Stomach (tissue), 9 donors: ENCODE data around the gene RNF6. TPM values are rescaled to one million over a fixed set of nuclear protein-coding genes. Genes with fewer than 3 reads are reported as not detected.

Source experiments
- DNase-seq, 2 donors: peaks; one replicate each; pipeline versions ENCODE4 v3.0.0 to v3.0.0-alpha.2; 2013 to 2019
- H3K27ac ChIP-seq, 5 donors: fragments of 200-600 bp in 4 of 5; sonication (generic) in 4 of 5; one replicate each; pipeline ENCODE4 v1.5.1; 2013 to 2019; ENCODE audit warnings: mild to moderate bottlenecking in 1 of 5, moderate library complexity in 1 of 5
- H3K27me3 ChIP-seq, 3 donors: fragments of 200-600 bp; sonication (generic); one replicate each; pipeline ENCODE4 v1.5.1; 2017 to 2019; ENCODE audit warnings: mixed run types in 1 of 3
- H3K36me3 ChIP-seq, 4 donors: fragments of 200-600 bp; sonication (generic); 1 replicate in 3 of 4; 2 replicates in 1 of 4; pipeline ENCODE4 v1.5.1; 2016 to 2019
- H3K4me1 ChIP-seq, 4 donors: fragments of 200-600 bp; sonication (generic); one replicate each; pipeline ENCODE4 v1.5.1; 2016 to 2019
- H3K4me3 ChIP-seq, 4 donors: fragments of 200-600 bp; sonication (generic) in 3 of 4; one replicate each; pipeline ENCODE4 v1.5.1; 2016 to 2019; ENCODE audit warnings: mild to moderate bottlenecking in 1 of 4
- H3K9me3 ChIP-seq, 4 donors: fragments of 200-600 bp; sonication (generic); one replicate each; pipeline ENCODE4 v1.5.1; 2016 to 2019
- EP300 ChIP-seq: sonication (generic); formaldehyde crosslinking; IDR thresholded peaks from one replicate; pipeline ENCODE4 v1.6.1; 2017; ENCODE audit warnings: antibody characterized with exemption
- POLR2A ChIP-seq, 4 donors: fragments of 450-650 bp; IDR thresholded peaks; one replicate each; pipeline ENCODE4 v1.6.1; 2016; ENCODE audit warnings: antibody characterized with exemption in 4 of 4, control low read depth in 2 of 4, mild to moderate bottlenecking in 1 of 4, moderate library complexity in 1 of 4
- POLR2AphosphoS5 ChIP-seq, 3 donors: sonication (generic); formaldehyde crosslinking; IDR thresholded peaks; one replicate each; pipeline ENCODE4 v1.6.1; 2016; ENCODE audit warnings: antibody characterized with exemption in 3 of 3
- WGBS, 5 donors: extraction: QIAGEN DNeasy Blood & Tissue Kit in 3 of 5; methylation state at CpG; one replicate each; pipeline versions ENCODE4 v1.1.5 to v1.1.7; 2013 to 2018; 5-methylcytosine and 5-hydroxymethylcytosine counted together
- intact Hi-C: fragments of 100-400 bp; cut with DNase I; formaldehyde crosslinking; loops from one replicate; pipeline ENCODE4 v1.15.1; 2023; ENCODE audit warnings: low total_unique reads
- polyA plus RNA-seq, 3 donors: library from polyadenylated mRNA; stranded (reverse); fragments of 200-250 nt; gene quantifications; one replicate each; pipeline ENCODE4 v1.2.3, GENCODE V29; 2013
- total RNA-seq, 5 donors: library from RNA; depleted of rRNA; stranded (reverse); fragments of >200 nt; gene quantifications; one replicate each; pipeline versions ENCODE4 v1.1.0 to v1.2.3, GENCODE V29; 2014 to 2016
- TF ChIP-seq, protein P1 (sequence below), 7 experiments: fragments of 450-650 bp in 4 of 7; fragments of 200-600 bp in 3 of 7; sonication (generic) in 3 of 7; IDR thresholded peaks; one replicate each; pipeline ENCODE4 v1.5.1; 2016 to 2019; ENCODE audit warnings: antibody characterized with exemption in 7 of 7, control low read depth in 2 of 7, mild to moderate bottlenecking in 1 of 7
- donor health status: healthy with polysubstance abuse.
- donor health status: Bipolar disorder and iron deficiency.
- donor health status: healthy.

Gene RNF6
- total and polyA plus RNA-seq, 8 donors = 5.2 to 27.7 (median 14.1) TPM

- H3K4me1 ChIP-seq = peaks cover 8 to 54% (median 32%) of the 10 kb centered on the region in 4 donors
- no peak for DNase-seq
- intact Hi-C loops = no loop called here
- TF ChIP-seq POLR2A (IDR thresholded peaks at IDR 0.05) (no peak), EP300 (no peak), POLR2AphosphoS5 (IDR thresholded peaks at IDR 0.05) (no peak)
- TF ChIP-seq, protein P1, sequence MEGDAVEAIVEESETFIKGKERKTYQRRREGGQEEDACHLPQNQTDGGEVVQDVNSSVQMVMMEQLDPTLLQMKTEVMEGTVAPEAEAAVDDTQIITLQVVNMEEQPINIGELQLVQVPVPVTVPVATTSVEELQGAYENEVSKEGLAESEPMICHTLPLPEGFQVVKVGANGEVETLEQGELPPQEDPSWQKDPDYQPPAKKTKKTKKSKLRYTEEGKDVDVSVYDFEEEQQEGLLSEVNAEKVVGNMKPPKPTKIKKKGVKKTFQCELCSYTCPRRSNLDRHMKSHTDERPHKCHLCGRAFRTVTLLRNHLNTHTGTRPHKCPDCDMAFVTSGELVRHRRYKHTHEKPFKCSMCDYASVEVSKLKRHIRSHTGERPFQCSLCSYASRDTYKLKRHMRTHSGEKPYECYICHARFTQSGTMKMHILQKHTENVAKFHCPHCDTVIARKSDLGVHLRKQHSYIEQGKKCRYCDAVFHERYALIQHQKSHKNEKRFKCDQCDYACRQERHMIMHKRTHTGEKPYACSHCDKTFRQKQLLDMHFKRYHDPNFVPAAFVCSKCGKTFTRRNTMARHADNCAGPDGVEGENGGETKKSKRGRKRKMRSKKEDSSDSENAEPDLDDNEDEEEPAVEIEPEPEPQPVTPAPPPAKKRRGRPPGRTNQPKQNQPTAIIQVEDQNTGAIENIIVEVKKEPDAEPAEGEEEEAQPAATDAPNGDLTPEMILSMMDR (IDR thresholded peaks at IDR 0.05) = no peak
- H3K9me3 ChIP-seq = no peaks in the 10 kb centered on the region
- no peaks in the 10 kb centered on the region for H3K27me3 ChIP-seq
- no peak overlapping the region for H3K27ac ChIP-seq
- no peaks in the 10 kb centered on the region for H3K36me3 ChIP-seq
- WGBS, 5 donors = 82 to 90% (median 86%) methylated on average over 3 of the region's 3 CpGs
- no peak overlapping the region for H3K4me3 ChIP-seq
Observed at GRCh38 chr13:26259634-26260033, 37.5 kb upstream of the RNF6 start.

DNA sequence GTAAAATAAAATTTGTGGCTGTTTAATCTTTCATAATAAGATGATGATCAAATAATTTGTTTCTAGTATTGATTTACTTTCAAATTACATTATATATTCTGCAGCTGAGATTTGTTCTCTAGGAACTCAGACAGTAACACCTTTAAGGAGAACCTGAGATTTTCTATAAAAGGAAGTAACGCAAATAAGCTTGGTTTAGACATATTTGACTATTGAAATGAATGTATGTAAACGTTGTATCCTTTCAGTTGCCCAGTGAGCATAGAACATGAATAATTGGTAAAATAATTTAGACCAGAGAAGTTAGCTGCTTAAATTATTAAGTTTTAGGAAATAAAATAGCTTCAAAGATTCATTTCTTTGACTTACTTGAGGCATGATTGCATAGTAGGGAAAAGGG, 34.9 kb upstream of the RNF6 start:
- no peaks in the 10 kb centered on the region for H3K9me3 ChIP-seq
- no peak for DNase-seq
- peaks cover 8 to 55% (median 34%) of the 10 kb centered on the region in 4 donors for H3K4me1 ChIP-seq
- no peak overlapping the region for H3K27ac ChIP-seq
- H3K36me3 ChIP-seq = no peaks in the 10 kb centered on the region
- H3K27me3 ChIP-seq = no peaks in the 10 kb centered on the region
- 39 to 58% (median 49%) methylated on average over 2 of the region's 2 CpGs for WGBS, 5 donors
- TF ChIP-seq EP300 = no peak
- TF ChIP-seq POLR2A (IDR thresholded peaks at IDR 0.05) = no peak
- TF ChIP-seq, protein P1 (IDR thresholded peaks at IDR 0.05) = no peak
- no peak for TF ChIP-seq POLR2AphosphoS5 (IDR thresholded peaks at IDR 0.05)
- no peak overlapping the region for H3K4me3 ChIP-seq
- intact Hi-C loops = no loop called here

- H3K9me3 ChIP-seq = no peaks in the 10 kb centered on the region
- TF ChIP-seq, protein P1 (IDR thresholded peaks at IDR 0.05) = peak in 1 of 7 experiments; percentile 16
- TF ChIP-seq EP300 (no peak), POLR2A (IDR thresholded peaks at IDR 0.05) (no peak), POLR2AphosphoS5 (IDR thresholded peaks at IDR 0.05) (no peak)
- DNase-seq = peak in 1 of 2 donors; percentile 28
- peak overlapping the region in 3 of 4 donors; percentile 83 to 92 (median 85) for H3K4me3 ChIP-seq
- 39 to 55% (median 47%) methylated on average over 10 of the region's 10 CpGs for WGBS, 5 donors
- peaks cover 8 to 47% (median 30%) of the 10 kb centered on the region in 4 donors for H3K4me1 ChIP-seq
- intact Hi-C loops = no loop called here
- no peak overlapping the region for H3K27ac ChIP-seq
- no peaks in the 10 kb centered on the region for H3K36me3 ChIP-seq
- H3K27me3 ChIP-seq = no peaks in the 10 kb centered on the region
Observed at GRCh38 chr13:26255691-26256277, 33.7 kb upstream of the RNF6 start.

DNA sequence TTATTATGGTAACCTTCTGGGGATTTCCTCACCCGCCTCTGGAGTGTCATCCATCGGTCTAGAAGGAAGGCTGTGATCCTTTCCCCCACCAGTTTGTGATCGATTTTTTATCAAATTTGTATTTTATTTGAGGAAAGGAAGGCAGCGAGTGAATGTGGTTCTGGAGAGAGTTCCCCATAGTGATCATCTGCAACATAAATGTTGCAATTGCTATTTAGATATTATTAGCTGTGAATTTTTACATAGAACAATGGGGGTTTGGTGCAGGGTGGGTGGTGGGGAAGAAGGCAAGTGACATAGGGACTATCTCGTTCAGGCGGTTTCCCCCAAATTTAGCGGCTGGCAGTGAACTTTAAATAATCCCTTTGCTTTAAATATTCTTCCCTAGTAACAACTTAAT, 33.0 kb upstream of the RNF6 start:
- no peak for DNase-seq
- Histone ChIP-seq H3K27me3 (peaks cover 0 to 4% (median 0%) of the 10 kb centered on the region in 3 donors), H3K27ac (peak overlapping the region; percentile 92 to 100 (median 94)), H3K4me1 (peaks cover 8 to 41% (median 26%) of the 10 kb centered on the region in 4 donors), H3K9me3 (no peaks in the 10 kb centered on the region), H3K4me3 (peak overlapping the region; percentile 83 to 97 (median 88)), H3K36me3 (no peaks in the 10 kb centered on the region)
- no peak for TF ChIP-seq POLR2AphosphoS5 (IDR thresholded peaks at IDR 0.05)
- TF ChIP-seq POLR2A (IDR thresholded peaks at IDR 0.05) = no peak
- intact Hi-C loops = no loop called here
- 1 to 5% (median 4%) methylated on average over 7 of the region's 7 CpGs for WGBS, 5 donors

DNA sequence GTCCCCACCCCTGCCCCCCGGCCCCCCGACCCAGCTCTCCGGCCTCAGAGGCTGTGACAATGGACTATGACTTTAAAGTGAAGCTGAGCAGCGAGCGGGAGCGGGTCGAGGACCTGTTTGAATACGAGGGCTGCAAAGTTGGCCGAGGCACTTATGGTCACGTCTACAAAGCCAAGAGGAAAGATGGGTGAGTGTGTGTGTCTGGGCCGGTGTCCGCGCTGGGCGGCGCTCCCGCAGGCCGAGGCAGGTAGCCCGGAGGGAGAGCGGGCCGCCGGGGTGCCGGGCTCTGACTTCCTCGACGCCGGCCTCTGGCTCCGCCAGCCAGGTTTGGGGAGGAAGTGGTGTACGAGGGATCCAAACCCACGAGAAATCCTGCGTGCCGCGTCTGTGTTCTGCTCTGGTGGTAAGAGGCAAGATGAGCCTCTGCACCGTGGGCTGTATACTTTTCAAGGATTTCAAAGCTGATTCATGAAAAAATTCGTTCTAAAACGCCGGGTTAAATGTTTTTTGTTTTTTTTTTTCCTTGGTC, 32.5 kb upstream of the RNF6 start:
- Histone ChIP-seq H3K4me3 (peak overlapping the region; percentile 83 to 97 (median 88)), H3K9me3 (no peaks in the 10 kb centered on the region), H3K27me3 (peaks cover 0 to 4% (median 0%) of the 10 kb centered on the region in 3 donors), H3K36me3 (no peaks in the 10 kb centered on the region), H3K4me1 (peaks cover 8 to 41% (median 25%) of the 10 kb centered on the region in 4 donors), H3K27ac (peak overlapping the region; percentile 92 to 100 (median 94))
- intact Hi-C loops = no loop called here
- TF ChIP-seq POLR2A (IDR thresholded peaks at IDR 0.05) = no peak
- peak in 2 of 3 donors; percentile 9 to 19 for TF ChIP-seq POLR2AphosphoS5 (IDR thresholded peaks at IDR 0.05)
- 0 to 1% (median 1%) methylated on average over 25 to 35 of the region's 35 CpGs for WGBS, 5 donors
- peak; percentile 73 to 80 for DNase-seq
